Caco-2 (cell line): ENCODE measurements around the gene SSX2IP. TPM values are rescaled to one million over a fixed set of nuclear protein-coding genes. Genes with fewer than 3 reads are reported as not detected.

ENCODE experiments used
- BruUV-seq: library from RNA; stranded (reverse); fragments of 400-500 nt; replicated peaks from 2 replicates; lab custom pipeline; 2021; lab: Mats Ljungman, UMichigan
- CTCF ChIA-PET: fragments of 300-600 bp; sonication (Branson Sonifier 250); formaldehyde crosslinking; loops from one replicate; lab custom pipeline; 2022; ENCODE audit warnings: antibody characterized with exemption; lab: Charles Lee
- POLR2A ChIA-PET: fragments of 300-600 bp; sonication (Branson Sonifier 250); formaldehyde crosslinking; loops from one replicate; lab custom pipeline; 2022; ENCODE audit warnings: antibody characterized with exemption; lab: Charles Lee
- DNase-seq, 2 experiments: peaks; one replicate each; pipeline versions ENCODE4 v3.0.0 to v3.0.0-alpha.2; 2020 to 2022
- H3K27me3 ChIP-seq: replicated peaks from 2 replicates; pipeline ENCODE4 v1.6.0; 2011; ENCODE audit warnings: low read length; ENCODE audit not compliant: control insufficient read depth, insufficient read depth
- H3K36me3 ChIP-seq: 2 replicates; pipeline ENCODE4 v1.5.1; 2011; ENCODE audit warnings: low read length; ENCODE audit not compliant: control insufficient read depth, insufficient read depth
- H3K4me1 ChIP-seq: fragments of 250-450 bp; sonication (Bioruptor Pico); 2 replicates; pipeline ENCODE4 v1.5.1; 2020; ENCODE audit warnings: mild to moderate bottlenecking
- H3K4me3 ChIP-seq: 2 replicates; pipeline ENCODE4 v1.5.1; 2011; ENCODE audit warnings: low read depth, mild to moderate bottlenecking, control low read depth, low read length
- H3K9me3 ChIP-seq: fragments of 250-450 bp; sonication (Bioruptor Pico); 2 replicates; pipeline ENCODE4 v1.5.1; 2020; ENCODE audit warnings: mild to moderate bottlenecking, moderate library complexity
- H3K27ac Mint-ChIP-seq: one replicate; pipeline ENCODE4 v1.8.0; 2022; ENCODE audit warnings: mixed read lengths; ENCODE audit not compliant: unreplicated experiment
- H3K27me3 Mint-ChIP-seq: one replicate; pipeline ENCODE4 v1.8.0; 2022; ENCODE audit warnings: mixed read lengths; ENCODE audit not compliant: insufficient read depth, unreplicated experiment
- H3K36me3 Mint-ChIP-seq: one replicate; pipeline ENCODE4 v1.8.0; 2022; ENCODE audit warnings: mild to moderate bottlenecking, mixed read lengths; ENCODE audit not compliant: insufficient read depth, unreplicated experiment
- H3K4me1 Mint-ChIP-seq: one replicate; pipeline ENCODE4 v1.8.0; 2022; ENCODE audit warnings: low read depth, mixed read lengths; ENCODE audit not compliant: unreplicated experiment
- H3K4me3 Mint-ChIP-seq: one replicate; pipeline ENCODE4 v1.8.0; 2022; ENCODE audit warnings: mild to moderate bottlenecking, moderate library complexity, mixed read lengths; ENCODE audit not compliant: unreplicated experiment
- H3K9me3 Mint-ChIP-seq: one replicate; pipeline ENCODE4 v1.8.0; 2022; ENCODE audit warnings: mixed read lengths; ENCODE audit not compliant: unreplicated experiment
- intact Hi-C: fragments of 100-400 bp; cut with micrococcal nuclease; formaldehyde crosslinking; loops from one replicate; pipeline ENCODE4 v1.10.0; 2022; ENCODE audit not compliant: unreplicated experiment
- total RNA-seq: library from RNA; stranded (reverse); gene quantifications from 2 replicates; pipeline ENCODE4 v1.2.3, GENCODE V29; 2022
- TF ChIP-seq, protein P1 (sequence below), 2 experiments: fragments of 200-600 bp in 1 of 2; IDR thresholded peaks; 1 replicate in 1 of 2; 2 replicates in 1 of 2; pipeline versions ENCODE4 v1.5.1 to v1.8.0; 2011 to 2022; ENCODE audit warnings: antibody characterized with exemption in 1 of 2, control low read depth in 1 of 2, inconsistent platforms in 1 of 2, low read depth in 1 of 2, low read length in 1 of 2, mild to moderate bottlenecking in 1 of 2, moderate library complexity in 1 of 2; ENCODE audit not compliant: insufficient read depth in 1 of 2, severe bottlenecking in 1 of 2, unreplicated experiment in 1 of 2

SSX2IP gene
- total RNA-seq, 1 experiment from 2014 or later = 15.3 TPM

DNA sequence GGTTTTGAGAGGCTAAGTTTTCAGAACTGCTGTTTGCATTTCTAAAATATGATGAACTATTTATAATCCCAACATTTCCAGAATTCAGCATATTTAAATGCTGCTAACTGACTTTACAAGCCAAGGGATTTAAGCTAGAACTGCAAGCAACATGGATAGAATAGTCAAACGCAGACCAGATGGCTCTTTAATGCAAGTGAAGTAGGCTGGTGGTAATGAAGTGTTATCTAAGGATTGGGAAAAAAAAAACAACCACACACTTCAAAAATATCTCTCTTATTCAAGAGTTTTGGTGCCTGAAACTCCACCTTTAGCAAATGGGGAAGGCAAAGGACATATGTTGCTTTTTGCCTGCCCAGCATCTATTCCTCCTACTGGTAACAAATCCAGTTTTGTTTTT, 20.9 kb upstream of the SSX2IP start:
- CTCF ChIA-PET = no interaction called here

DNA sequence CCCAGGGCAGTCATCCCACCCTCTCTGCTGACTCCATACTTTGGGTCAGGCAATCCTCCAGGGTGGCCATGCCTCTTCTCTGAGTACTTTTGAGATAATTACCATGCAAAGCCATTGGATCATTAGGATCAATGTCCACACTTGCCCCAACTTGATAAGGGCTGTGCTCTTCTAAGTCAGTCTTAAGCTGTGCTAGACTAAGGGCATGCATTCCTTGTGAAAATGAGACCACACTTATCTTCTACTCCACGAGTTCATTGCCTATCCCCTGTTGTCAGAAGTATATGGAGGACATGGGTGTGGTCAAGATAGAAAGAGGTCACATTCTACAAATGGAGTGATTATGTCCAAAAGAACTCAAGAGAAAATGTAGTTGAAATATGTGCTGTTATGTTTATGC, 18.9 kb upstream of the SSX2IP start:
- intact Hi-C loops = no loop called here
- POLR2A ChIA-PET = no interaction called here
- no peaks in the 10 kb centered on the region for H3K9me3 Mint-ChIP-seq
- H3K27me3 Mint-ChIP-seq = no peaks in the 10 kb centered on the region
- Histone ChIP-seq H3K4me1 (no peaks in the 10 kb centered on the region; the same call in 1 of the 2 replicates), H3K4me3 (no peak overlapping the region), H3K27me3 (no peaks in the 10 kb centered on the region), H3K36me3 (no peaks in the 10 kb centered on the region), H3K9me3 (no peaks in the 10 kb centered on the region)
- no peaks in the 10 kb centered on the region for H3K36me3 Mint-ChIP-seq
- CTCF ChIA-PET = no interaction called here
- no peak overlapping the region for H3K27ac Mint-ChIP-seq
- no peaks in the 10 kb centered on the region for H3K4me1 Mint-ChIP-seq
- no peak overlapping the region for H3K4me3 Mint-ChIP-seq
- BruUV-seq = no TSS peak
- no peak for DNase-seq
- TF ChIP-seq, protein P1, sequence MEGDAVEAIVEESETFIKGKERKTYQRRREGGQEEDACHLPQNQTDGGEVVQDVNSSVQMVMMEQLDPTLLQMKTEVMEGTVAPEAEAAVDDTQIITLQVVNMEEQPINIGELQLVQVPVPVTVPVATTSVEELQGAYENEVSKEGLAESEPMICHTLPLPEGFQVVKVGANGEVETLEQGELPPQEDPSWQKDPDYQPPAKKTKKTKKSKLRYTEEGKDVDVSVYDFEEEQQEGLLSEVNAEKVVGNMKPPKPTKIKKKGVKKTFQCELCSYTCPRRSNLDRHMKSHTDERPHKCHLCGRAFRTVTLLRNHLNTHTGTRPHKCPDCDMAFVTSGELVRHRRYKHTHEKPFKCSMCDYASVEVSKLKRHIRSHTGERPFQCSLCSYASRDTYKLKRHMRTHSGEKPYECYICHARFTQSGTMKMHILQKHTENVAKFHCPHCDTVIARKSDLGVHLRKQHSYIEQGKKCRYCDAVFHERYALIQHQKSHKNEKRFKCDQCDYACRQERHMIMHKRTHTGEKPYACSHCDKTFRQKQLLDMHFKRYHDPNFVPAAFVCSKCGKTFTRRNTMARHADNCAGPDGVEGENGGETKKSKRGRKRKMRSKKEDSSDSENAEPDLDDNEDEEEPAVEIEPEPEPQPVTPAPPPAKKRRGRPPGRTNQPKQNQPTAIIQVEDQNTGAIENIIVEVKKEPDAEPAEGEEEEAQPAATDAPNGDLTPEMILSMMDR (IDR thresholded peaks at IDR 0.05; ENCODE audit: insufficient read depth in 1 of 2, low read depth in 1 of 2, low read length in 1 of 2, severe bottlenecking in 1 of 2, unreplicated experiment in 1 of 2) = no peak

More for the DNA sequence above, 20.9 kb upstream of the SSX2IP start:
- no peak for DNase-seq
- POLR2A ChIA-PET = no interaction called here
- Histone ChIP-seq H3K9me3 (no peaks in the 10 kb centered on the region), H3K4me3 (no peak overlapping the region), H3K36me3 (no peaks in the 10 kb centered on the region), H3K4me1 (no peaks in the 10 kb centered on the region), H3K27me3 (no peaks in the 10 kb centered on the region)
- TF ChIP-seq, protein P1 (IDR thresholded peaks at IDR 0.05; ENCODE audit: insufficient read depth in 1 of 2, low read depth in 1 of 2, low read length in 1 of 2, severe bottlenecking in 1 of 2, unreplicated experiment in 1 of 2) = no peak
- Mint-ChIP-seq H3K4me1 (no peaks in the 10 kb centered on the region), H3K9me3 (no peaks in the 10 kb centered on the region), H3K36me3 (no peaks in the 10 kb centered on the region), H3K27me3 (no peaks in the 10 kb centered on the region), H3K4me3 (no peak overlapping the region), H3K27ac (no peak overlapping the region)
- BruUV-seq = no TSS peak
- intact Hi-C loops = no loop called here

DNA sequence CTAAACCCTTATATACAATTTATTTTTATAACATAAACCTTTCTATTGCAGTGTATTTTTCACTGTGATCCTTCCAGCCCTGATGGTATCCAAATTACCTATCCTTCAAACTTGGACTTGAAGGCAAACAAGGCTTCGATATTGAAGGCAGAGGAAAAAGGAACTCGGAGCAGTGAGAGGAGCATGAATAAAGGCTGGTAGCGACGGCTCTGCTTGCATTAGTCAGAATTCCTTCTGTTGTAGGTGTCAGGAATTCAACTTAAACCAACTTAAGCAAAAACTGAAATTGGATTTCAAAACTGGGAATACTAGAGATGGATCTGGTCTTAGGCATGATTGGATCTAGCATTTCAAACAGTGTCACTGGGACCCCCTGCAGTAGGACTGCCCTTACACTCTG, 17.8 kb upstream of the SSX2IP start:
- H3K4me3 ChIP-seq = no peak overlapping the region
- DNase-seq = no peak
- ChIA-PET CTCF (no interaction called here), POLR2A (no interaction called here)
- no peaks in the 10 kb centered on the region for H3K27me3 ChIP-seq
- TF ChIP-seq, protein P1 (IDR thresholded peaks at IDR 0.05; ENCODE audit: insufficient read depth in 1 of 2, low read depth in 1 of 2, low read length in 1 of 2, severe bottlenecking in 1 of 2, unreplicated experiment in 1 of 2) = no peak
- no peaks in the 10 kb centered on the region for H3K9me3 ChIP-seq
- no TSS peak for BruUV-seq
- H3K27ac Mint-ChIP-seq = no peak overlapping the region
- H3K4me3 Mint-ChIP-seq = no peak overlapping the region
- intact Hi-C loops = no loop called here
- H3K4me1 Mint-ChIP-seq = no peaks in the 10 kb centered on the region
- H3K27me3 Mint-ChIP-seq = no peaks in the 10 kb centered on the region
- no peaks in the 10 kb centered on the region for H3K9me3 Mint-ChIP-seq
- H3K36me3 Mint-ChIP-seq = no peaks in the 10 kb centered on the region
- H3K4me1 ChIP-seq = no peaks in the 10 kb centered on the region; the same call in 1 of the 2 replicates
- H3K36me3 ChIP-seq = no peaks in the 10 kb centered on the region
